Erythroblast (primary cell): ENCODE results near the gene IL1RAPL1.

Experiments used
- GATA1 ChIP-seq: IDR thresholded peaks from 2 replicates; pipeline ENCODE4 v1.6.1; 2011; ENCODE audit warnings: low read depth, mild to moderate bottlenecking, control low read depth, low read length, moderate library complexity
- POLR2A ChIP-seq: IDR thresholded peaks from 2 replicates; pipeline ENCODE4 v1.6.1; 2011; ENCODE audit warnings: mild to moderate bottlenecking, low read length

DNA sequence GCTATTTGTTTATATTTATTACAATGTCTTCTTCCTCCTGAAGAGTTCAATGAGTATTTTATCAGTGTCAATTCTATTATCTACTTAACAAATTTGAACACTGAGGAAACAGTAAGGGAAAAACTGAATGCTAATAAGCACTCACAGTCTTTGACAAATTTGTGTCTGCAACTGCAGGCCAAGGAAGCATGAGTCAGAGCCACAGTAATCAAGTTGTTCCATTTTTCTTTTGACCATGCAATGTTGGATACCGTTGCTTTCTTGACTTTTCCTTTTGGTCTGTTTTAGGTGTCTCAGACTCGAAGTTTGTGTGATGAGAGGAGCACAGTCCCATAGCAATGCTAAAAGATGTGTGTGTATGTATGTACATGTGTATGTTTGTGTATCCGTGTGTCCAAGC lies 359.6 kb downstream of the IL1RAPL1 start:
- TF ChIP-seq POLR2A (no peak), GATA1 (no peak)
